GM23248 (cell line): ENCODE measurements around the gene ZDHHC3.

ENCODE experiments used
- EZH2 ChIP-seq: fragments of 200-600 bp; sonication (generic); IDR thresholded peaks from 2 replicates; pipeline ENCODE4 v1.6.1; 2018; ENCODE audit warnings: antibody characterized with exemption, mild to moderate bottlenecking; ENCODE audit not compliant: insufficient read depth, poor library complexity, severe bottlenecking
- EZH2phosphoT487 ChIP-seq: fragments of 200-600 bp; sonication (generic); IDR thresholded peaks from 2 replicates; pipeline ENCODE4 v1.6.1; 2018; ENCODE audit warnings: antibody characterized with exemption, moderate library complexity, mild to moderate bottlenecking, low read depth; ENCODE audit not compliant: insufficient read depth

DNA sequence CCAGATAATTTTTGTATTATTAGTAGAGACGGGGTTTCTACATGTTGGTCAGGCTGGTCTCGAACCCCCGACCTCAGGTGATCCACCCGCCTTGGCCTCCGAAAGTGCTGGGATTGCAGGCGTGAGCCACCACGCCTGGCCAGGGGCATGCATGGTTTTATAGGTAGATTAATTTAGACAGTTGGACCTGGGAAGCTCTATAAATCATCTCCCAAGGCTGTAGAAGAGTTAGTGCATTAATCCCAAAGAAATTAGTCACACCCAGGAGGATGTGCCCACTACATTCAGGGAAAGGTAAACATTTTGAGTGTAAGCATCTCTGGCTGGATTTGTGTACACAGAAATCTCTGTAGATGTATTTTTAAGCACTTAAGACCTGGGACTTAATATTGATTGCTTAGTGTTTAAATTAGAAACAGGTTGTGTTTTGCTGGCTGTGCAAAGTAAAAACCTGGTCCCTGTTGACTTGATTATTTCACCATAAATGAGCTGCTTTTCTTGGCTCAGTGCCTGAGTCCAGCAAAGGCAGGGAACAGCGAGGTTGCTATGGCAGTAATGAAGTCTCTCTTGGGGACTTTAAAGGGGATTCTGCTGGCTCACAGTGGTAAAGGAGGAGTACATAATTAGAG, 19.3 kb upstream of the ZDHHC3 start:
- no peak for TF ChIP-seq EZH2phosphoT487
- TF ChIP-seq EZH2, result no peak
